Neural progenitor cell (in vitro differentiated cells): ENCODE data around the gene TLR10. TPM values are rescaled to one million over a fixed set of nuclear protein-coding genes. Genes with fewer than 3 reads are reported as not detected.

Experiments used
- DNase-seq: peaks from one replicate; pipeline ENCODE4 v3.0.0-alpha.2; 2016; ENCODE audit warnings: low spot score
- H2AFZ ChIP-seq: fragments of 200-600 bp; sonication (generic); replicated peaks from 2 replicates; pipeline ENCODE4 v1.6.1; 2016; ENCODE audit warnings: antibody characterized with exemption
- H3F3A ChIP-seq: fragments of 200-600 bp; sonication (generic); 2 replicates; pipeline ENCODE4 v1.6.1; 2016; ENCODE audit warnings: antibody characterized with exemption, low read depth
- H3K27ac ChIP-seq: fragments of 200-600 bp; sonication (generic); 2 replicates; pipeline ENCODE4 v1.5.1; 2016; ENCODE audit warnings: mild to moderate bottlenecking
- H3K27me3 ChIP-seq: fragments of 200-600 bp; sonication (generic); 2 replicates; pipeline ENCODE4 v1.6.1; 2016; ENCODE audit warnings: mild to moderate bottlenecking, moderate library complexity
- H3K36me3 ChIP-seq: fragments of 200-600 bp; sonication (generic); 2 replicates; pipeline ENCODE4 v1.5.1; 2016
- H3K4me1 ChIP-seq: fragments of 200-600 bp; sonication (generic); 2 replicates; pipeline ENCODE4 v1.6.1; 2016; ENCODE audit warnings: mixed run types
- H3K4me2 ChIP-seq: fragments of 200-600 bp; sonication (generic); 2 replicates; pipeline ENCODE4 v1.6.1; 2016
- H3K4me3 ChIP-seq: fragments of 200-600 bp; sonication (generic); 2 replicates; pipeline ENCODE4 v1.5.1; 2016
- H3K79me2 ChIP-seq: fragments of 200-600 bp; sonication (generic); 2 replicates; pipeline ENCODE4 v1.6.1; 2016; ENCODE audit warnings: low read depth
- H3K9ac ChIP-seq: fragments of 200-600 bp; sonication (generic); 2 replicates; pipeline ENCODE4 v1.6.1; 2016
- H3K9me3 ChIP-seq: fragments of 200-600 bp; sonication (generic); 2 replicates; pipeline ENCODE4 v1.5.1; 2016; ENCODE audit warnings: low read depth
- H4K20me1 ChIP-seq: fragments of 200-600 bp; sonication (generic); 2 replicates; pipeline ENCODE4 v1.6.1; 2016; ENCODE audit warnings: low read depth
- H3K27ac Mint-ChIP-seq: 3 replicates; pipeline ENCODE4 v1.8.0; 2021; ENCODE audit warnings: mixed read lengths
- H3K27me3 Mint-ChIP-seq: 2 replicates; pipeline ENCODE4 v1.8.0; 2022; ENCODE audit warnings: low read depth, mild to moderate bottlenecking, inconsistent platforms, moderate library complexity, mixed read lengths; ENCODE audit not compliant: insufficient read depth
- H3K36me3 Mint-ChIP-seq: 3 replicates; pipeline ENCODE4 v1.8.0; 2021; ENCODE audit warnings: mixed read lengths
- H3K4me1 Mint-ChIP-seq: 3 replicates; pipeline ENCODE4 v1.8.0; 2021; ENCODE audit warnings: mixed read lengths
- H3K4me3 Mint-ChIP-seq: 3 replicates; pipeline ENCODE4 v1.8.0; 2021; ENCODE audit warnings: mild to moderate bottlenecking, moderate library complexity, mixed read lengths
- H3K9me3 Mint-ChIP-seq: 3 replicates; pipeline ENCODE4 v1.8.0; 2020; ENCODE audit warnings: mixed read lengths
- EZH2 ChIP-seq: fragments of 200-600 bp; sonication (generic); IDR thresholded peaks from 2 replicates; pipeline ENCODE4 v1.6.1; 2017; ENCODE audit warnings: antibody characterized with exemption, mild to moderate bottlenecking, moderate library complexity
- EZH2phosphoT487 ChIP-seq: fragments of 200-600 bp; sonication (generic); IDR thresholded peaks from 2 replicates; pipeline ENCODE4 v1.6.1; 2017; ENCODE audit warnings: antibody characterized with exemption
- total RNA-seq: library from RNA; depleted of rRNA; stranded (reverse); fragments of >200 nt; gene quantifications from 2 replicates; pipeline ENCODE4 v1.2.3, GENCODE V29; 2015; ENCODE audit warnings: low replicate concordance
- TF ChIP-seq, protein P1 (sequence below): fragments of 200-600 bp; sonication (generic); IDR thresholded peaks from 2 replicates; pipeline ENCODE4 v1.5.1; 2017; ENCODE audit warnings: antibody characterized with exemption, mild to moderate bottlenecking

TLR10 gene
- total RNA-seq, 1 donor from 2014 or later, result not detected

DNA sequence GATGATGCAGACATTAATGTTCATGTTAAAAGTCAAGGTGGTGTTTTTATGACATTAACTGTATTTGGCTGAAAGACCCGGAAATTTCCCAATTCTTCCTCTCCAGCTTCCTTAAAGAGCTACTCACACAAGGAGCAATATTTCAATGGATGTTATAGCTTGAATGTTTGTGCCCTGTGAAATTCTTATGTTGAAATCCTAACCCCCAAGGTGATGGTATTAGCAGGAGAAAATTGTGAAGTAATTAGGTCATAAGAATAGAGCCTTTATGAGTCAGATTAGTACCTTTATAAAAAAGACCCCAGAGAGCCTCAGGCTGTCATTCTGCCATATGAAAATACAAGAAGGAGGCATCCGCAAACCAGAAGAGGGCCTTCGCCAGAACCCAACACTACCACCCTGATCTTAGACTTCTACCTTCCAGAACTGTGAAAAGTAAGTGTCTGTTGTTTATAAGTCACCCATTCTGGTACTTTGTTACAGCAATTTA is 18.2 kb upstream of the TLR10 start:
- TF ChIP-seq EZH2phosphoT487 (no peak), EZH2 (no peak)
- TF ChIP-seq, protein P1, sequence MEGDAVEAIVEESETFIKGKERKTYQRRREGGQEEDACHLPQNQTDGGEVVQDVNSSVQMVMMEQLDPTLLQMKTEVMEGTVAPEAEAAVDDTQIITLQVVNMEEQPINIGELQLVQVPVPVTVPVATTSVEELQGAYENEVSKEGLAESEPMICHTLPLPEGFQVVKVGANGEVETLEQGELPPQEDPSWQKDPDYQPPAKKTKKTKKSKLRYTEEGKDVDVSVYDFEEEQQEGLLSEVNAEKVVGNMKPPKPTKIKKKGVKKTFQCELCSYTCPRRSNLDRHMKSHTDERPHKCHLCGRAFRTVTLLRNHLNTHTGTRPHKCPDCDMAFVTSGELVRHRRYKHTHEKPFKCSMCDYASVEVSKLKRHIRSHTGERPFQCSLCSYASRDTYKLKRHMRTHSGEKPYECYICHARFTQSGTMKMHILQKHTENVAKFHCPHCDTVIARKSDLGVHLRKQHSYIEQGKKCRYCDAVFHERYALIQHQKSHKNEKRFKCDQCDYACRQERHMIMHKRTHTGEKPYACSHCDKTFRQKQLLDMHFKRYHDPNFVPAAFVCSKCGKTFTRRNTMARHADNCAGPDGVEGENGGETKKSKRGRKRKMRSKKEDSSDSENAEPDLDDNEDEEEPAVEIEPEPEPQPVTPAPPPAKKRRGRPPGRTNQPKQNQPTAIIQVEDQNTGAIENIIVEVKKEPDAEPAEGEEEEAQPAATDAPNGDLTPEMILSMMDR, result no peak
- peaks cover 3% of the 10 kb centered on the region for H3K4me1 Mint-ChIP-seq
- Histone ChIP-seq H3K4me3 (no peak overlapping the region), H3F3A (no peaks in the 10 kb centered on the region), H3K4me2 (no peak overlapping the region), H2AFZ (no peak overlapping the region), H3K9ac (no peak overlapping the region), H3K79me2 (no peaks in the 10 kb centered on the region), H3K4me1 (no peaks in the 10 kb centered on the region), H3K36me3 (no peaks in the 10 kb centered on the region), H4K20me1 (no peaks in the 10 kb centered on the region), H3K27me3 (no peaks in the 10 kb centered on the region), H3K27ac (no peak overlapping the region), H3K9me3 (peaks cover 4% of the 10 kb centered on the region)
- peaks cover 3% of the 10 kb centered on the region for H3K36me3 Mint-ChIP-seq
- no peak overlapping the region for H3K27ac Mint-ChIP-seq
- H3K4me3 Mint-ChIP-seq, result no peak overlapping the region
- H3K27me3 Mint-ChIP-seq, result peaks cover 5% of the 10 kb centered on the region
- DNase-seq, result no peak
- peaks cover 26% of the 10 kb centered on the region for H3K9me3 Mint-ChIP-seq

DNA sequence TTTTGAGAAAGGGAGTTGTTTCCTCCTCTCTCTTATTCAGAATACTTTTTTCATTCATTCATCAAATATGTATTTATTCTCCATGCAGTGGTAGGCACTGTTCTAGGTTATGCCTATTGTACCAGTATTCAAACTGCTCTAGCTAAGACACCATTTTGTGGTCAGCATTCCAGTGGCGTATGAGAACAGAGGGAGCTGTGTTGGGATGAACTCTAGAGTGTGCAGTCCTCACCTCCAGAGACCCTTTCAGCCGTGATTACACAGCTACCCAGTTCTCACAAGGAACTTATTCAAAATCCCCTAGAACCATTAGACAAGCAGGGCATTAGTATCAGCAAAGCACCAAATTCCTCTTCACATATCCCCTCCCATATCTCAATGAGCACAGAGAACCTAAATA is 17.6 kb upstream of the TLR10 start:
- Histone ChIP-seq H3K4me2 (no peak overlapping the region), H3K4me1 (no peaks in the 10 kb centered on the region), H3K9ac (no peak overlapping the region), H4K20me1 (no peaks in the 10 kb centered on the region), H3K4me3 (no peak overlapping the region), H3F3A (no peaks in the 10 kb centered on the region), H3K27me3 (no peaks in the 10 kb centered on the region), H3K36me3 (no peaks in the 10 kb centered on the region), H3K79me2 (no peaks in the 10 kb centered on the region), H3K9me3 (peaks cover 4% of the 10 kb centered on the region), H2AFZ (no peak overlapping the region), H3K27ac (no peak overlapping the region)
- Mint-ChIP-seq H3K36me3 (peaks cover 3% of the 10 kb centered on the region), H3K27me3 (peaks cover 5% of the 10 kb centered on the region), H3K4me1 (peaks cover under 1% of the 10 kb centered on the region), H3K27ac (no peak overlapping the region), H3K9me3 (peaks cover 22% of the 10 kb centered on the region), H3K4me3 (no peak overlapping the region)
- TF ChIP-seq, protein P1, result no peak
- TF ChIP-seq EZH2phosphoT487, result no peak
- TF ChIP-seq EZH2, result no peak
- DNase-seq, result no peak

DNA sequence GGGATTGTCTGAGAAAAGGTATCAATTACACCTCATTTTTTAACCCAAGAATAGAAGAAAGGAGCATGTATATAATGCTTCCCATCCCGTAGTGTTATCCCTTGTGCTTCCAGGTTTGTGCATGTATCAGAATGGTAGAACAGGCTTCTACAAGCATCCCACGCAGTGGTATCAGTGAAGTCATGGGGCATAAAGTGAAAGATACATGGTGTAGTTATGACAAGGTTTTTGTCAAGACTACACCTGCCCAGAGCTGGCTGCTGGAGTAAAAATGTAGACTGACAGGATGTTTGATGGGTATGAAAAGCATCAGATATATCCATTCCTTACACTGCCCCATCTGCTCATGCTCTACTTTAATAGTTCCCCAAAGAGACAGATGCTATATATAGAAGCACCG is 12.3 kb upstream of the TLR10 start:
- Mint-ChIP-seq H3K4me1 (no peaks in the 10 kb centered on the region), H3K9me3 (no peaks in the 10 kb centered on the region), H3K36me3 (no peaks in the 10 kb centered on the region), H3K4me3 (no peak overlapping the region), H3K27me3 (no peaks in the 10 kb centered on the region), H3K27ac (no peak overlapping the region)
- Histone ChIP-seq H3K79me2 (no peaks in the 10 kb centered on the region), H3K9ac (no peak overlapping the region), H3K27ac (no peak overlapping the region), H3K36me3 (no peaks in the 10 kb centered on the region), H3K9me3 (no peaks in the 10 kb centered on the region), H3K4me1 (no peaks in the 10 kb centered on the region), H3K4me3 (no peak overlapping the region), H4K20me1 (no peaks in the 10 kb centered on the region), H3F3A (no peaks in the 10 kb centered on the region), H2AFZ (no peak overlapping the region), H3K27me3 (no peaks in the 10 kb centered on the region), H3K4me2 (no peak overlapping the region)
- TF ChIP-seq EZH2 (no peak), EZH2phosphoT487 (no peak)
- TF ChIP-seq, protein P1, result no peak
- no peak for DNase-seq
